ENCODE results near the gene SECISBP2. TPM values are rescaled to one million over a fixed set of nuclear protein-coding genes. Genes with fewer than 3 reads are reported as not detected.

The SECISBP2 gene
- polyA plus RNA-seq, 1 of the 3 experiments (the other 2 are of a cell fraction): 21.2 TPM

DNA sequence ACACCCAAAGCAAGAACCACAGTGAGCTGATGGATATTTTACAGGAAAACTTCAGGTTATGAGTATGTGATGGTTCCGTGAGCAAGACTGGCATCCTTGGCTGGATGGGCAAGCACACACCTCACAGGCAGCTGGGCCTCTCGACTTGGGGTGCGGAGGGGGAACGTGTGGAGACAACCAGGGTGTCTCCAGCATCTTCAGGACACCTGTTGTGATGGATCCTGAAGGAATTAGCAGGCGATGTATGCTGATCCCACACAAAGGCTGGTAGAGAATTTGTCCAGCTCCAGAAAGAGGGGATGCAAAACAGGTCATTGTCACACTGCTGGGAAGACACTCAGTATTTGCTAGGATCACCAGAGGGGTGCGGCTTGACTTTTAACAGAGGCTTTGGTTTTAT lies 42.7 kb downstream of the SECISBP2 start:
- Histone ChIP-seq H4K20me1 (ENCODE audit: insufficient read depth) (no peaks in the 10 kb centered on the region), H3K36me3 (replicated peaks in 1 of 2; ENCODE audit: control insufficient read depth in 1 of 2, insufficient read depth in 2 of 2, low read length in 1 of 2) (peaks cover 19 to 60% of the 10 kb centered on the region in 2 experiments), H2AFZ (ENCODE audit: low read depth) (no peak overlapping the region), H3K4me2 (no peak overlapping the region), H3K4me1 (ENCODE audit: control insufficient read depth in 1 of 2, insufficient read depth in 2 of 2, low read depth in 1 of 2, low read length in 1 of 2) (peaks cover 0 to 42% of the 10 kb centered on the region in 2 experiments; a peak in 2 of 4 replicates), H3K4me3 (ENCODE audit: low read depth in 2 of 2, low read length in 1 of 2) (no peak overlapping the region), H3F3A (replicated peaks; ENCODE audit: insufficient read depth) (no peaks in the 10 kb centered on the region), H3K9ac (no peak overlapping the region), H3K9me3 (no peaks in the 10 kb centered on the region), H3K27ac (ENCODE audit: low read depth in 2 of 2, low read length in 1 of 2) (peak overlapping the region in 1 of 2 experiments; percentile 93; a peak in 2 of 4 replicates), H3K27me3 (ENCODE audit: insufficient read depth) (no peaks in the 10 kb centered on the region), H3K9me2 (no peaks in the 10 kb centered on the region), H3K79me2 (ENCODE audit: insufficient read depth) (no peaks in the 10 kb centered on the region)
- ChIA-PET POLR2A (no interaction called here), CTCF (no interaction called here)
- WGBS (ENCODE audit: low lambda C conversion rate): 98% methylated on average over 5 of the region's 6 CpGs
- no peak for DNase-seq
- TF ChIP-seq ELF1 (IDR thresholded peaks at IDR 0.05): no peak
- TF ChIP-seq SMC3 (IDR thresholded peaks at IDR 0.05; ENCODE audit: low read depth, low read length): no peak
- no peak for TF ChIP-seq TAF1 (IDR thresholded peaks at IDR 0.05; ENCODE audit: borderline replicate concordance, low read depth, low read length)
- TF ChIP-seq, protein P1, sequence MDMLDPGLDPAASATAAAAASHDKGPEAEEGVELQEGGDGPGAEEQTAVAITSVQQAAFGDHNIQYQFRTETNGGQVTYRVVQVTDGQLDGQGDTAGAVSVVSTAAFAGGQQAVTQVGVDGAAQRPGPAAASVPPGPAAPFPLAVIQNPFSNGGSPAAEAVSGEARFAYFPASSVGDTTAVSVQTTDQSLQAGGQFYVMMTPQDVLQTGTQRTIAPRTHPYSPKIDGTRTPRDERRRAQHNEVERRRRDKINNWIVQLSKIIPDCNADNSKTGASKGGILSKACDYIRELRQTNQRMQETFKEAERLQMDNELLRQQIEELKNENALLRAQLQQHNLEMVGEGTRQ (IDR thresholded peaks at IDR 0.05; ENCODE audit: borderline replicate concordance, low read depth, low read length): no peak
- no peak for TF ChIP-seq IRF3 (IDR thresholded peaks at IDR 0.05; ENCODE audit: low read depth, low read length)
- no peak for TF ChIP-seq EZH2phosphoT487 (IDR thresholded peaks at IDR 0.05; ENCODE audit: borderline replicate concordance, low read depth)
- TF ChIP-seq, protein P2, sequence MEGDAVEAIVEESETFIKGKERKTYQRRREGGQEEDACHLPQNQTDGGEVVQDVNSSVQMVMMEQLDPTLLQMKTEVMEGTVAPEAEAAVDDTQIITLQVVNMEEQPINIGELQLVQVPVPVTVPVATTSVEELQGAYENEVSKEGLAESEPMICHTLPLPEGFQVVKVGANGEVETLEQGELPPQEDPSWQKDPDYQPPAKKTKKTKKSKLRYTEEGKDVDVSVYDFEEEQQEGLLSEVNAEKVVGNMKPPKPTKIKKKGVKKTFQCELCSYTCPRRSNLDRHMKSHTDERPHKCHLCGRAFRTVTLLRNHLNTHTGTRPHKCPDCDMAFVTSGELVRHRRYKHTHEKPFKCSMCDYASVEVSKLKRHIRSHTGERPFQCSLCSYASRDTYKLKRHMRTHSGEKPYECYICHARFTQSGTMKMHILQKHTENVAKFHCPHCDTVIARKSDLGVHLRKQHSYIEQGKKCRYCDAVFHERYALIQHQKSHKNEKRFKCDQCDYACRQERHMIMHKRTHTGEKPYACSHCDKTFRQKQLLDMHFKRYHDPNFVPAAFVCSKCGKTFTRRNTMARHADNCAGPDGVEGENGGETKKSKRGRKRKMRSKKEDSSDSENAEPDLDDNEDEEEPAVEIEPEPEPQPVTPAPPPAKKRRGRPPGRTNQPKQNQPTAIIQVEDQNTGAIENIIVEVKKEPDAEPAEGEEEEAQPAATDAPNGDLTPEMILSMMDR (IDR thresholded peaks at IDR 0.05): no peak
- TF ChIP-seq RXRA (IDR thresholded peaks at IDR 0.05; ENCODE audit: borderline replicate concordance, low read depth): no peak
- TF ChIP-seq REST (IDR thresholded peaks at IDR 0.05; ENCODE audit: low read depth, low read length): no peak
- TF ChIP-seq JUND (IDR thresholded peaks at IDR 0.05): no peak
- TF ChIP-seq, protein P3, sequence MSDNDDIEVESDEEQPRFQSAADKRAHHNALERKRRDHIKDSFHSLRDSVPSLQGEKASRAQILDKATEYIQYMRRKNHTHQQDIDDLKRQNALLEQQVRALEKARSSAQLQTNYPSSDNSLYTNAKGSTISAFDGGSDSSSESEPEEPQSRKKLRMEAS (IDR thresholded peaks at IDR 0.05; ENCODE audit: low read depth): no peak
- no peak for TF ChIP-seq NRF1 (IDR thresholded peaks at IDR 0.05; ENCODE audit: low read depth, low read length)
- no peak for TF ChIP-seq MXI1 (IDR thresholded peaks at IDR 0.05; ENCODE audit: low read depth, low read length)
- TF ChIP-seq NFIC (IDR thresholded peaks at IDR 0.05; ENCODE audit: borderline replicate concordance): no peak
- no peak for TF ChIP-seq MEF2A (IDR thresholded peaks at IDR 0.05; ENCODE audit: borderline replicate concordance, low read depth)
- no peak for TF ChIP-seq RCOR1 (IDR thresholded peaks at IDR 0.05; ENCODE audit: low read length)
- TF ChIP-seq FOXJ3 (CRISPR knock-in tag; IDR thresholded peaks at IDR 0.05): no peak
- TF ChIP-seq PBX3 (IDR thresholded peaks at IDR 0.05): no peak
